Fibroblast of skin of abdomen (primary cell): ENCODE measurements around the gene PCDH20. TPM values are rescaled to one million over a fixed set of nuclear protein-coding genes. Genes with fewer than 3 reads are reported as not detected.
"Not testable (repeated sequence)": the region's sequence is repeated elsewhere in the genome, so short reads cannot be mapped to it uniquely, and the experiment has no call there.

Source experiments
- DNase-seq: peaks from one replicate; pipeline ENCODE4 v3.0.0-alpha.2; 2013
- polyA plus RNA-seq, 2 experiments: library from polyadenylated mRNA; unstranded; fragments of 120-200 nt; gene quantifications; one replicate each; pipeline ENCODE4 v1.2.1, GENCODE V29; 2013; ENCODE audit not compliant: insufficient read length in 2 of 2

PCDH20 gene
- not detected for polyA plus RNA-seq (2013, experiment 1 of 2; ENCODE audit: insufficient read length)
- 0.04 TPM for polyA plus RNA-seq (2013, experiment 2 of 2; ENCODE audit: insufficient read length)

DNA sequence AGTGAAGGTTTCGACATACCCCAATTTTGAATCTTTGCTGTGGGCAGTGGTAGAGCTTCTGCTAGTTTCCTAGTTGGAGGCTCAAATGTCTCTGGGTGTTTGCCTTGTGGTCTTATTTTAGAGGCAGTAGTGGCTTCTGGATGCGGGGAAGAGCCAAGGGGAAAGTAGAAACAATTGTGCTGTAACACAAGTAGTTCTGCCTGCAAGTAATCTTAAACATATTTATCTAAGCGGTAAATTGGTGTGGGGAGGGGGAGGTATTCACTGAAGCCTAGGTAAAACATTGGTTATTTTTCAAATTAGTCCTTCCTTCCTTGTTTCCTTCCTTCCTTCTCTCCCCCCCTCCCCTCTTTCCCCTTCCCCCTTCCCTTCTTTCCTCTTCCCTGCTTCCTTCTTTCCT is at the start of gene PCDH20:
TSS of gene PCDH20 (minus strand) at position 101 of the 400 bp plus-strand sequence. CDS start 691 bp downstream, outside the sequence.
- no peak for DNase-seq

DNA sequence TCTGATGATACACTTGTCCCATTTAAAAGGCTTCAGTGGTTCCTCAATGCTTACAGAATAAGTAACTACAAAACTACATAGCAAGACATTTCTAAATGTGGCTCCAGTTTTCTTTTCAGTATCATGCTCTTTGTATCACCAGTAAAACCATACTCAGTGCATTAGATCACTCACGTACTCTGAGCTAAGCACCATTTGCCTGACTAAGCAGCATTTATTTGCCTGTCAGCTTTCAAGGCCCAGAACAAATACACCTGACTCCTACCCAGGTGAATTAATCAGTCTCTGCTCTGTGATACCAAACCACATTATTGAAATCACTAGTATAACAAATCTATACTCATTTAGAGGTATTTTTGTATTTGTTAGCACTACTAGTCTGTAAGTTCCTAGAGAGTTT is 47.4 kb upstream of the PCDH20 start:
- DNase-seq: no peak

DNA sequence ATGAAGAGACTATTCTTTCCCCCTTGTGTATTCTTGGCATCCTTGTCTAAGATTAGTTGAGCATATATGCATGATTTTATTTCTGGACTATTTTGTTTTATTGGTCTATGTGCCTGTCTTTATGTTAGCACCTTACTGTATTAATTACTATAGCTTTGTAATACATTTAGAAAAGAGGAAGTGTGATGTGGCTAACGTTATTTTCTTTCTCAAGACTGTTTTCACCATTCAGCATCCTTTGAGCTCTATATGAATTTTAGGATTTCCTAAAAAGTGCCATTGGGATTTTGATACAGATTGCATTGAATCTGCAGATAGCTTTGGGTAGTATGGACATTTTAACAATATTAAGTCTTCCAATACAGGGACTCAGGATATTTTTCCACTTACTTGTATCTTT is 37.5 kb upstream of the PCDH20 start:
- DNase-seq: no peak

DNA sequence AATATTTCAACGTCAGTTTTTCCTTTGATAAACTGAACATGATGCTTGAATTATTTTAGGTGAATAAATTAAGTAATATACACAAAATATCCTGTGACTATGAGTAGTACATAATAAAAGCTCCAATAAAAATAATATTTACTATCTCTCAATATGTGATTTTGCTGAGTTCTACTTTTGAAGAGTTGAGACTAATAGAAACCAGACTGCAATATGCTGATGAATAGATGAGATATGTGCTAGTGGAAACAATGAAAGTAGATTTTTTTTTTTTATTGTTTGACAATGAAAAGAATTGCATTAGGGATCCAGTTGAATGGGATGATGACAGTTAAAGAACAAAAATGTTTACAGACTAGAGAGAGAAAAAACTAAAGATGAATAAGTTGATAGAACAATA is 16.4 kb upstream of the PCDH20 start:
- DNase-seq: no peak

DNA sequence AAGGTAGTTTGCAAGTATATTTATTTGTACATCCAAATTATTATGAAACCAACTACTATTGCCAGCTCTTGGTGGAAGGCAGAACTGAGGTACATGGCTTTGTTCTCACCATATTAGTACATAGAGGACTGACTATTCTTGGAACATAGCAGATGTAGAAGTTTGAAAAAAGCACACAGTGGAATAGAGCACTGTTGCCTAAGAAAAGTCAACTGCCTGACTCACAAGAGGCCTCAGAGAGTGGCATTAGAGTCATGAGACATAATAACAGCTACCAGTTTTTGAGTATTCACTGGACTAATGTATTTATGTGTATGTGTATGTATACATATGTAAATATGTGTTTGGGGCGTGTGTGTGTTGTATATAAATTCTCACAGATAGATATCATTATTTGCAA is 8.3 kb upstream of the PCDH20 start:
- DNase-seq: no peak

DNA sequence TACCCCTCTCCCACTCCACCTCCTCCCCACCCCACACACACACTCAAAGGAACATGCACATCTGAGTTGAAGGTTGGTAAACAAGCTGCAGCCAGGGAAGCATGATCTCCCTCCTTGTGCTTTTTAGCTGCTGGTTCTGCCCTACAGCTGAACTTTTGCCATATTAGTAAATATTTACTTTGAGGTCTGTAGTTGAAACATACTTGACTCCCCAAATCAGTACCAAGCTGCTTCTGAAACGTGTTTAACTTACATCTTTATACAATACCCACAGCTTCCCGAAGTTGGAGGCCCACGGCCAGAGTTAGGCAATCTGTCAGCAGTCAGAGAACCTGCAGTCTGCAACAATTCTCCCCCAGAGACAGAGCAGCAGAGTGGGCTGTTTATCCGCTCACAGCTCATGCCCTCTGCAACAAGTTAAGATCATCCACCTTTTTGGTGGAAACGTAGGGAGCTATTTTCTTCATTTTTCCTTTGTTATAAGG is 1.5 kb upstream of the PCDH20 start:
- no peak for DNase-seq

DNA sequence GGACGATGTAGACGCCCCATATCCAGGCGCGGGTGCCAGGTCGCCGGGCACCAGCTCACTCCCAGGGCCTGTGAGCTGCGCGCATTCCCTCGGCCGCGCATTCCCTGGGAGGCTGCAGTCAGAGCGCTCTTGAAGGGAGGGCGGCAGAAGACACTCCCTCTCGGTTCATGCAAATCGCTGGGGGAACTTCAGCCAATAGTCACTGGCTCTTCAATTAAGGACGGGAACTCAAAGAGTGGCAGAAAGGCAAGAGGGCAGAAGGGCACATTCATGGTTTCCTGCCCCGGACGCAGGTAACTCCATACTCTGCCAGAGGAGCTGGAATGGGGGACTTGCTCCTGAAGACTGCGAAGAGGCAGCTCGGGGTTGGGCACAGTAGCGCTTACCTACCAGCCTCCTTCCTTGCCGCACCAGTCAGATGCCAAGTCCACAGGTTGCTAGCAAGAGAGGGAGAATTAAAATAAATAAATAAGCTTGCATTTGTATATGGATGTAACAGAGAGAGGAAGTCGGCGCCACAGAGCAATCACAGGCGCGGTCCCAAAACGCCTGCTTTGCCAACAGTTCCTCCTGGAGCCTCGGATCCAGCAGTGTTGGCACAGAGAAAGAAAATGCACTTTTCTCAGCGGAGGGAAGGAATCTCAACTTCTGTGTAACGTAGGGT is 459 bp downstream of the PCDH20 start:
- peak; percentile 5 for DNase-seq

DNA sequence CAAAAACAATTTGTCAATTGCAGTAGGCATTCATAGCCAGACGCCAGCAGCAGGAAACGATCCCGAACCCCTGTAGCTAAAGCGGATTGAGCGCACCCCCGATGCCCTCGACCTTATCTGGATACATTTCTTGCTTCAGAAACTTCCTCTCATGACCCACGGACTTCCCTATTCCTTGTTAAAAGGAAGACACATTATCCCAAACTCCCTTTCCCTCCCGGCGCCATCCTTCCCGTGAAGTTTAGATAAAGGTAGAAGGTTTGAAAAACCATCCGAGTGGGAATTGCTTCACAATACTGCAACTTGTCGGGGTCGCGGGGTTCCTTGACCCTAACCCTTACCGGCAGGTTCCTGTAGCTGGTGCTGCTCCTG is 977 bp downstream of the PCDH20 start:
- no peak for DNase-seq

- no peak for DNase-seq
These were observed 1.8 kb downstream of the PCDH20 start for GRCh38 chr13:61413572-61414535.

- peak; percentile 2 for DNase-seq
These were observed 4.9 kb downstream of the PCDH20 start for GRCh38 chr13:61410669-61411297.

- DNase-seq: no peak
These were observed 5.4 kb downstream of the PCDH20 start for GRCh38 chr13:61410266-61410665.

- no peak for DNase-seq
These were observed 7.1 kb downstream of the PCDH20 start for GRCh38 chr13:61408571-61408970.

GRCh38 chr13:61406275-61406674 is 9.4 kb downstream of the PCDH20 start:
- DNase-seq: no peak

DNA sequence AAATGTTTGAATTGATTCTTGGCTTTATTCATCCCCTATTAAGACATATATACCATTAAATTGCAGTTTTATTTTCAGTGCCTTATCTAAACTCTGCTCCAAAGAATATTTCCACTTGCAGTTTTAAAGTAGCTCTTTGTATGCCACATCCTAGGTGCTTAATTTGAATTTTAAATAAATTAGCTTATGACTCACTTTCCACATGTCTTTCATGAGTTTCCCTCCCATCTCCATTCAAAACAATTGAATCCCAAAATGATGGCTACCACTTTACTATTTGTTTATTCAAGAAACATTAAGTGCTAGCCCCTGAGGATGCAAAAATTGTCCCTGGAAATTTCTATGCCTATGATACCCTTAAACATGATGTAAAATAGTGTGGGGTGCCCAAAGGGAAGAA is 19.5 kb downstream of the PCDH20 start:
- DNase-seq: no peak

DNA sequence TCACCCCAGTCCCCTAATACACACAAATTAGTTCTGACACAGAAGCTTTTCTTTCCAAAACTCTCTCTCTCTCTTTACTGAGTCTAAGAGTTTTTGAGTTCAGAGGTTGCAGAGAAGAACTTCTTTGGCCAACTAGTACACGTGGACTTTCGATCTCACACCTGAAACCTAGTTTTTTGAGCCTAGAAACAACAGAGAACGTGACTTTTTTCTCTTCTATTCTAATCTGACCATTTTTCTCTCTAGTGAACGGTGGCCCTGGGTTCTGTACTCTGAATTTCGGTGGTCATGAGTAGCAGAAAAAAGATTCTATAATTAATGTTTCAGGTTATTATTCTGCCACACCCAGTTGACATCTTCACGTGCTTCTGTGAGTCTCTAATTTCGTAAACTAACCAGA is 24.2 kb downstream of the PCDH20 start:
- DNase-seq: no peak

DNA sequence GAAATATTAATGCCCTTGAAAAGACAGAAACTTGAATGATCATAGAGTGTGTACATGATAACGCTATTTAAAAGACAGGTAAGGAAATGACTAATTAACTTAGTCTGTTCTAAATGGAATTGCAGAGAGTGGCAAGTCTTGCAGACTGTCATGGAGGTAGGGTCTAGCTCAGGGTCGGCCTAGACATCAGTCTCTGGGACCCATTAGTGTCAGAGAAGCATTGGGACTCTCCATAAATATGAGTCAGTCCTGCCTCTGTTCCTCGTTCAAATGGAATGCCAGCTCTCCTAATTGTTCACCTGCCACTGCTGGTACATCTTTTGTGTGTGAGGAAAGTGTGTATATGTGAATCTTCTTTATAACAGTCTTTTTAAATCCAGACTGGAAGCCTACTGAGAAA is 28.0 kb downstream of the PCDH20 start:
- no peak for DNase-seq

DNA sequence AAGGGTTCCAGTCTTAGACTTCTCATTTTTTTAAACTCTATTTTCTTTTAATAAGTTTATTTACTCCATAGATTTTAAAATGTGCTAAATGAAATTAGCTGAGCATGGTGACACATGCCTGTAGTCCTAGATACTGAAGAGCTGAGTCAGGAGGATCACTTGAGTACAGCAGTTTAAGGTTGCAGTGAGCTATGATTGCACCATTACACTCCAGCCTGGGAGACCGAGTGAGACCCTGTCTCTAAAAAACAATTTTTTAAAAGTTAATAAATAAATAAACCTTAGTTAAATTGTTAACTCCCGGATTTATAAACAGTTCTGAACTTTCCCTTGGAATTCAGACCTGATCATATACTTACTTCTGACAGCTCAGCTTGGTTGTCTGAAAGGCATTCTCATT is 32.5 kb downstream of the PCDH20 start:
- DNase-seq: no peak

DNA sequence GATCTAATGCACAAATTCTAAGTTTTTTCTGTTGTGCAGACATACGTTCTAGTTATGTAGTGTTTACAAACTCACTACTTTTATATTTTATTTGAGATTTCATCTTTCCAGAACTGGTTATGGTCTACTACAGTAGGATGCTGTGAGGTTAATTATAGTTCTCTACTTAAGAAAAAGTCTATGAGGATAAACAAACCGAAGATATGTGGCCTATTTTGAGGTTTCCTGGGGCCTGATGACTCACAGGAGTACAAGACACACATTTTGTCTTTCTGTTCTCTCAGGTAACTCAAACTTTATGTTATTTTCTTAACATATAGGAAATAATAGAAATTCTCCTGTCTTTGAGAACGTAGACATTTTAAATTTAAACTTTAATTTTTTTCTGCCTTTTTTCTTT is 45.1 kb downstream of the PCDH20 start:
- DNase-seq: no peak

GRCh38 chr13:61364690-61365089 is 51.0 kb downstream of the PCDH20 start:
- DNase-seq: not testable (repeated sequence)

GRCh38 chr13:61362522-61362921 is 53.1 kb downstream of the PCDH20 start:
- no peak for DNase-seq
